ENCODE measurements around the gene CYP4F3.

CYP4F3 gene

GRCh38 chr19:15621801-15622200 is 18.9 kb upstream of the CYP4F3 start:
- no peak for TF ChIP-seq CTCF (IDR thresholded peaks at IDR 0.05; ENCODE audit: insufficient read depth, low read depth, low read length, missing control alignments)
- H3K4me3 ChIP-seq (ENCODE audit: low read depth, low read length): no peak overlapping the region
- no peak for DNase-seq (ENCODE audit: low read depth)

DNA sequence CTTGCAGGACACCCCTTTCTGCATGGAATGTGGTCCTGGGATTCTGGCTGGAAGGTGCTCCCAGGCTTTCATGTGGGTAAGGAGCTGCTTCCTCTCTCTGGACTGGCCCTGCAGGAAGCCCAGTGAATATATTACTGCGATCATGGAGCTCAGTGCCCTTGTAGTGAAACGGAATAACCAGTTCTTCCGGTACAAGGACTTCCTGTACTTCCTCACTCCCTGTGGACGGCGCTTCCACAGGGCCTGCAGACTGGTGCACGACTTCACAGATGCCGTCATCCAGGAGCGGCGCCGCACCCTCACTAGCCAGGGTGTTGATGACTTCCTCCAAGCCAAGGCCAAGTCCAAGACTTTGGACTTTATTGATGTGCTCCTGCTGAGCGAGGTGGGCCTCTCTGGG is 17.7 kb upstream of the CYP4F3 start:
- DNase-seq (ENCODE audit: low read depth): no peak
- TF ChIP-seq CTCF (IDR thresholded peaks at IDR 0.05; ENCODE audit: insufficient read depth, low read depth, low read length, missing control alignments): no peak
- H3K4me3 ChIP-seq (ENCODE audit: low read depth, low read length): no peak overlapping the region

GRCh38 chr19:15623711-15624318 is 16.9 kb upstream of the CYP4F3 start:
- H3K4me3 ChIP-seq (ENCODE audit: low read depth, low read length): no peak overlapping the region
- no peak for DNase-seq (ENCODE audit: low read depth)
- TF ChIP-seq CTCF (IDR thresholded peaks at IDR 0.05; ENCODE audit: insufficient read depth, low read depth, low read length, missing control alignments): no peak

GRCh38 chr19:15628236-15629002 is 12.3 kb upstream of the CYP4F3 start:
- no peak overlapping the region for H3K4me3 ChIP-seq (ENCODE audit: low read depth, low read length)
- no peak for TF ChIP-seq CTCF (IDR thresholded peaks at IDR 0.05; ENCODE audit: insufficient read depth, low read depth, low read length, missing control alignments)
- DNase-seq (ENCODE audit: low read depth): no peak

- peak; percentile 90 for TF ChIP-seq CTCF (IDR thresholded peaks at IDR 0.05; ENCODE audit: insufficient read depth, low read depth, low read length, missing control alignments)
- peak; percentile 78 for DNase-seq (ENCODE audit: low read depth)
- no peak overlapping the region for H3K4me3 ChIP-seq (ENCODE audit: low read depth, low read length)
These were observed 11.5 kb upstream of the CYP4F3 start for GRCh38 chr19:15629003-15629880.

DNA sequence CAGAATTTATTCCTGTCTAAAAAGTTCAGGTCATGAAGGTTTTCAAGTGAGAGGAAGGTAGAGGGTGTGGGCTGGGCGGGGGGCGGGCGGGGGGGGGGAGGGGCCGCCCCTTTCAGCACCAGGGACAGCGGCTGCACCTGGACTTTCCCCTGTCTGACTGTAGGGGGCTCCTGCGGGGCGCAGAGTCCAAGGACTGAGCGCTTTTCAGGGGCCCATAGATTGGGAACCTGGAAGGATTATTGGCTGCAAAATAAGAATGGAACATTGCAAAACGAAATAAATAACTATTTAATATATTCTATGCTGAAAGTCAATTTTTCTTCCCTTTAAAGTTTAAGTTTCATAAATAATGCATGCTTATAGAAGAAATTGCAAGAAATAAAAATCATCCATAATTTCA is 8.9 kb upstream of the CYP4F3 start:
- no peak overlapping the region for H3K4me3 ChIP-seq (ENCODE audit: low read depth, low read length)
- DNase-seq (ENCODE audit: low read depth): peak; percentile 6
- peak; percentile 19 for TF ChIP-seq CTCF (IDR thresholded peaks at IDR 0.05; ENCODE audit: insufficient read depth, low read depth, low read length, missing control alignments)
